Liver (tissue), 9 donors: ENCODE data around the gene TRPM1. TPM values are rescaled to one million over a fixed set of nuclear protein-coding genes. Genes with fewer than 3 reads are reported as not detected.

Experiments used
- DNase-seq: peaks from one replicate; pipeline ENCODE4 v3.0.0-alpha.2; 2017; ENCODE audit warnings: low spot score
- H3K27ac ChIP-seq, 2 donors: one replicate each; pipeline ENCODE4 v1.7.0; 2013; ENCODE audit warnings: inconsistent platforms in 2 of 2, low read length in 2 of 2, control low read depth in 1 of 2, low read depth in 1 of 2, mild to moderate bottlenecking in 1 of 2
- H3K27me3 ChIP-seq, 4 donors: one replicate each; pipeline versions ENCODE4 v1.6.1 to v1.7.0; 2013; ENCODE audit warnings: low read length in 3 of 4, inconsistent platforms in 1 of 4, mild to moderate bottlenecking in 1 of 4, moderate library complexity in 1 of 4; ENCODE audit not compliant: control insufficient read depth in 4 of 4, insufficient read depth in 4 of 4
- H3K36me3 ChIP-seq, 4 donors: one replicate each; pipeline versions ENCODE4 v1.6.1 to v1.7.0; 2013; ENCODE audit warnings: low read length in 3 of 4, mild to moderate bottlenecking in 3 of 4, low read depth in 1 of 4, moderate library complexity in 1 of 4; ENCODE audit not compliant: control insufficient read depth in 4 of 4, insufficient read depth in 3 of 4
- H3K4me1 ChIP-seq, 4 donors: one replicate each; pipeline versions ENCODE4 v1.6.1 to v1.7.0; 2013; ENCODE audit warnings: low read length in 3 of 4, mild to moderate bottlenecking in 3 of 4, moderate library complexity in 1 of 4; ENCODE audit not compliant: control insufficient read depth in 4 of 4, insufficient read depth in 4 of 4
- H3K4me3 ChIP-seq, 3 donors: one replicate each; pipeline versions ENCODE4 v1.6.1 to v1.7.0; 2013; ENCODE audit warnings: low read length in 3 of 3, control low read depth in 1 of 3, low read depth in 1 of 3, mild to moderate bottlenecking in 1 of 3
- H3K9ac ChIP-seq, 2 donors: one replicate each; pipeline ENCODE4 v1.7.0; 2013; ENCODE audit warnings: low read length in 2 of 2, mild to moderate bottlenecking in 2 of 2, moderate library complexity in 2 of 2, control low read depth in 1 of 2, low read depth in 1 of 2
- H3K9me3 ChIP-seq, 4 donors: one replicate each; pipeline versions ENCODE4 v1.6.1 to v1.7.0; 2013; ENCODE audit warnings: low read length in 3 of 4; ENCODE audit not compliant: control insufficient read depth in 4 of 4
- EGR1 ChIP-seq, 2 donors: IDR thresholded peaks; 2 replicates each; pipeline ENCODE4 v1.6.1; 2016 to 2018; ENCODE audit warnings: antibody characterized with exemption in 2 of 2, low read depth in 2 of 2
- FOXA1 ChIP-seq: IDR thresholded peaks from 2 replicates; pipeline ENCODE4 v1.6.1; 2016; ENCODE audit warnings: antibody characterized with exemption
- FOXA2 ChIP-seq: IDR thresholded peaks from 2 replicates; pipeline ENCODE4 v1.6.1; 2016; ENCODE audit warnings: antibody characterized with exemption
- GABPA ChIP-seq, 2 donors: IDR thresholded peaks in 1 of 2; conservative IDR thresholded peaks in 1 of 2; 2 replicates each; pipeline ENCODE4 v1.6.1; 2016; ENCODE audit warnings: antibody characterized with exemption in 2 of 2, mild to moderate bottlenecking in 1 of 2, moderate library complexity in 1 of 2
- HNF4A ChIP-seq, 2 donors: conservative IDR thresholded peaks; 2 replicates each; pipeline ENCODE4 v1.6.1; 2016; ENCODE audit warnings: antibody characterized with exemption in 2 of 2, mild to moderate bottlenecking in 2 of 2
- HNF4G ChIP-seq: IDR thresholded peaks from 2 replicates; pipeline ENCODE4 v1.6.1; 2016; ENCODE audit warnings: antibody characterized with exemption
- JUND ChIP-seq, 2 donors: IDR thresholded peaks; 2 replicates each; pipeline ENCODE4 v1.6.1; 2016; ENCODE audit warnings: antibody characterized with exemption in 2 of 2
- NR2F2 ChIP-seq: IDR thresholded peaks from 2 replicates; pipeline ENCODE4 v1.6.1; 2016; ENCODE audit warnings: antibody characterized with exemption
- RAD21 ChIP-seq, 2 donors: IDR thresholded peaks; 2 replicates each; pipeline ENCODE4 v1.6.1; 2016; ENCODE audit warnings: antibody characterized with exemption in 2 of 2, mild to moderate bottlenecking in 2 of 2
- RXRA ChIP-seq, 2 donors: IDR thresholded peaks; 2 replicates each; pipeline ENCODE4 v1.6.1; 2017 to 2018; ENCODE audit warnings: antibody characterized with exemption in 2 of 2, mild to moderate bottlenecking in 1 of 2
- SP1 ChIP-seq: IDR thresholded peaks from 2 replicates; pipeline ENCODE4 v1.6.1; 2018; ENCODE audit warnings: antibody characterized with exemption, mild to moderate bottlenecking
- TAF1 ChIP-seq: conservative IDR thresholded peaks from 2 replicates; pipeline ENCODE4 v1.6.1; 2016; ENCODE audit warnings: antibody characterized with exemption, mild to moderate bottlenecking
- YY1 ChIP-seq: IDR thresholded peaks from 2 replicates; pipeline ENCODE4 v1.6.1; 2016; ENCODE audit warnings: antibody characterized with exemption, mild to moderate bottlenecking
- WGBS: extraction: QIAGEN DNeasy Blood & Tissue Kit; methylation state at CpG from one replicate; pipeline ENCODE4 v1.1.7; 2013; 5-methylcytosine and 5-hydroxymethylcytosine counted together
- polyA plus RNA-seq, 2 donors: library from polyadenylated mRNA; stranded (reverse) in 1 of 2; unstranded in 1 of 2; fragments of 200-250 nt in 1 of 2; fragments of >200 nt in 1 of 2; fragmentation: Nextera tagmentation in 1 of 2; extraction: Ambion mirVana in 1 of 2; gene quantifications; one replicate each; pipeline versions ENCODE4 v1.2.1 to v1.2.3, GENCODE V29; 2013 to 2015
- total RNA-seq, 2 donors: library from RNA; depleted of rRNA; stranded (reverse); fragments of >200 nt; gene quantifications; one replicate each; pipeline ENCODE4 v1.2.3, GENCODE V29; 2014
- TF ChIP-seq, protein P1 (sequence below): IDR thresholded peaks from 2 replicates; pipeline ENCODE4 v1.6.1; 2016; ENCODE audit warnings: antibody characterized with exemption
- TF ChIP-seq, protein P2 (sequence below): IDR thresholded peaks from 2 replicates; pipeline ENCODE4 v1.6.1; 2016; ENCODE audit warnings: antibody characterized with exemption
- TF ChIP-seq, protein P3 (sequence below): IDR thresholded peaks from 2 replicates; pipeline ENCODE4 v1.6.1; 2016; ENCODE audit warnings: antibody characterized with exemption, mild to moderate bottlenecking
- TF ChIP-seq, protein P4 (sequence below): fragments of 150-350 bp; IDR thresholded peaks from 2 replicates; pipeline ENCODE4 v1.5.1; 2017; ENCODE audit warnings: improper control_type of control experiment, low read depth, low read length; ENCODE audit not compliant: missing input control
- TF ChIP-seq, protein P5 (sequence below): IDR thresholded peaks from 2 replicates; pipeline ENCODE4 v1.6.1; 2016; ENCODE audit warnings: antibody characterized with exemption
- donor health status: healthy.
- donor health status: healthy.
- donor health status: healthy.
- donor health status: healthy.
- donor health status: healthy.

Gene TRPM1
- total and polyA plus RNA-seq, 4 donors = not detected

DNA sequence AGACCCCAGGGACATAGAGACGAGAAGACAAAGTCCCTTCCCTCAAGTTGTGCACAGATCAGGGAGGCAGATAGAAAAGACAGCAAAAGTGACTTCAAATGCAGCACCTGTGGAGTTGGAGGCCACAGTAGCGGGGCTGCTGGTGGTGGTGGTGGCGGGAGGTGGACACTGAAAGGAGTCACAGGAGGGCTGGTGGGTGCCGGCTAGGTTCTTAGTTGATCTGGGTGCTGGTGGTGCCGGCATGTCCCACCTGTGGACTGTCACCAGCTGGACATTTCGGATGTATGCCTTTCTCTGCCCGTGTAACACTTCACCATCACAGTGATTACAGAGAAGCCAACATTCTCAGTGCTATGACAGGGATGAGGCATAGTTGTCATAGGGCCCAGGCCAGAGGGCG, 60.9 kb downstream of the TRPM1 start:
- Histone ChIP-seq H3K27me3 (no peaks in the 10 kb centered on the region), H3K9ac (no peak overlapping the region), H3K36me3 (no peaks in the 10 kb centered on the region), H3K4me3 (no peak overlapping the region), H3K4me1 (no peaks in the 10 kb centered on the region), H3K9me3 (no peaks in the 10 kb centered on the region), H3K27ac (no peak overlapping the region)
- TF ChIP-seq HNF4G (no peak), RXRA (IDR thresholded peaks at IDR 0.05) (no peak), YY1 (no peak), GABPA (IDR thresholded peaks at IDR 0.05 in 1 of 2, conservative IDR thresholded peaks at IDR 0.05 in 1 of 2) (no peak), RAD21 (IDR thresholded peaks at IDR 0.05) (no peak), FOXA1 (no peak), TAF1 (no peak), SP1 (no peak), HNF4A (conservative IDR thresholded peaks at IDR 0.05) (no peak), FOXA2 (no peak), EGR1 (IDR thresholded peaks at IDR 0.05; ENCODE audit: low read depth in 2 of 2) (no peak), NR2F2 (no peak), JUND (IDR thresholded peaks at IDR 0.05) (no peak)
- TF ChIP-seq, protein P1, sequence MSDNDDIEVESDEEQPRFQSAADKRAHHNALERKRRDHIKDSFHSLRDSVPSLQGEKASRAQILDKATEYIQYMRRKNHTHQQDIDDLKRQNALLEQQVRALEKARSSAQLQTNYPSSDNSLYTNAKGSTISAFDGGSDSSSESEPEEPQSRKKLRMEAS = no peak
- TF ChIP-seq, protein P2, sequence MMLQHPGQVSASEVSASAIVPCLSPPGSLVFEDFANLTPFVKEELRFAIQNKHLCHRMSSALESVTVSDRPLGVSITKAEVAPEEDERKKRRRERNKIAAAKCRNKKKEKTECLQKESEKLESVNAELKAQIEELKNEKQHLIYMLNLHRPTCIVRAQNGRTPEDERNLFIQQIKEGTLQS = no peak
- TF ChIP-seq, protein P3, sequence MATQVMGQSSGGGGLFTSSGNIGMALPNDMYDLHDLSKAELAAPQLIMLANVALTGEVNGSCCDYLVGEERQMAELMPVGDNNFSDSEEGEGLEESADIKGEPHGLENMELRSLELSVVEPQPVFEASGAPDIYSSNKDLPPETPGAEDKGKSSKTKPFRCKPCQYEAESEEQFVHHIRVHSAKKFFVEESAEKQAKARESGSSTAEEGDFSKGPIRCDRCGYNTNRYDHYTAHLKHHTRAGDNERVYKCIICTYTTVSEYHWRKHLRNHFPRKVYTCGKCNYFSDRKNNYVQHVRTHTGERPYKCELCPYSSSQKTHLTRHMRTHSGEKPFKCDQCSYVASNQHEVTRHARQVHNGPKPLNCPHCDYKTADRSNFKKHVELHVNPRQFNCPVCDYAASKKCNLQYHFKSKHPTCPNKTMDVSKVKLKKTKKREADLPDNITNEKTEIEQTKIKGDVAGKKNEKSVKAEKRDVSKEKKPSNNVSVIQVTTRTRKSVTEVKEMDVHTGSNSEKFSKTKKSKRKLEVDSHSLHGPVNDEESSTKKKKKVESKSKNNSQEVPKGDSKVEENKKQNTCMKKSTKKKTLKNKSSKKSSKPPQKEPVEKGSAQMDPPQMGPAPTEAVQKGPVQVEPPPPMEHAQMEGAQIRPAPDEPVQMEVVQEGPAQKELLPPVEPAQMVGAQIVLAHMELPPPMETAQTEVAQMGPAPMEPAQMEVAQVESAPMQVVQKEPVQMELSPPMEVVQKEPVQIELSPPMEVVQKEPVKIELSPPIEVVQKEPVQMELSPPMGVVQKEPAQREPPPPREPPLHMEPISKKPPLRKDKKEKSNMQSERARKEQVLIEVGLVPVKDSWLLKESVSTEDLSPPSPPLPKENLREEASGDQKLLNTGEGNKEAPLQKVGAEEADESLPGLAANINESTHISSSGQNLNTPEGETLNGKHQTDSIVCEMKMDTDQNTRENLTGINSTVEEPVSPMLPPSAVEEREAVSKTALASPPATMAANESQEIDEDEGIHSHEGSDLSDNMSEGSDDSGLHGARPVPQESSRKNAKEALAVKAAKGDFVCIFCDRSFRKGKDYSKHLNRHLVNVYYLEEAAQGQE = no peak
- TF ChIP-seq, protein P4, sequence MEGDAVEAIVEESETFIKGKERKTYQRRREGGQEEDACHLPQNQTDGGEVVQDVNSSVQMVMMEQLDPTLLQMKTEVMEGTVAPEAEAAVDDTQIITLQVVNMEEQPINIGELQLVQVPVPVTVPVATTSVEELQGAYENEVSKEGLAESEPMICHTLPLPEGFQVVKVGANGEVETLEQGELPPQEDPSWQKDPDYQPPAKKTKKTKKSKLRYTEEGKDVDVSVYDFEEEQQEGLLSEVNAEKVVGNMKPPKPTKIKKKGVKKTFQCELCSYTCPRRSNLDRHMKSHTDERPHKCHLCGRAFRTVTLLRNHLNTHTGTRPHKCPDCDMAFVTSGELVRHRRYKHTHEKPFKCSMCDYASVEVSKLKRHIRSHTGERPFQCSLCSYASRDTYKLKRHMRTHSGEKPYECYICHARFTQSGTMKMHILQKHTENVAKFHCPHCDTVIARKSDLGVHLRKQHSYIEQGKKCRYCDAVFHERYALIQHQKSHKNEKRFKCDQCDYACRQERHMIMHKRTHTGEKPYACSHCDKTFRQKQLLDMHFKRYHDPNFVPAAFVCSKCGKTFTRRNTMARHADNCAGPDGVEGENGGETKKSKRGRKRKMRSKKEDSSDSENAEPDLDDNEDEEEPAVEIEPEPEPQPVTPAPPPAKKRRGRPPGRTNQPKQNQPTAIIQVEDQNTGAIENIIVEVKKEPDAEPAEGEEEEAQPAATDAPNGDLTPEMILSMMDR = no peak
- TF ChIP-seq, protein P5, sequence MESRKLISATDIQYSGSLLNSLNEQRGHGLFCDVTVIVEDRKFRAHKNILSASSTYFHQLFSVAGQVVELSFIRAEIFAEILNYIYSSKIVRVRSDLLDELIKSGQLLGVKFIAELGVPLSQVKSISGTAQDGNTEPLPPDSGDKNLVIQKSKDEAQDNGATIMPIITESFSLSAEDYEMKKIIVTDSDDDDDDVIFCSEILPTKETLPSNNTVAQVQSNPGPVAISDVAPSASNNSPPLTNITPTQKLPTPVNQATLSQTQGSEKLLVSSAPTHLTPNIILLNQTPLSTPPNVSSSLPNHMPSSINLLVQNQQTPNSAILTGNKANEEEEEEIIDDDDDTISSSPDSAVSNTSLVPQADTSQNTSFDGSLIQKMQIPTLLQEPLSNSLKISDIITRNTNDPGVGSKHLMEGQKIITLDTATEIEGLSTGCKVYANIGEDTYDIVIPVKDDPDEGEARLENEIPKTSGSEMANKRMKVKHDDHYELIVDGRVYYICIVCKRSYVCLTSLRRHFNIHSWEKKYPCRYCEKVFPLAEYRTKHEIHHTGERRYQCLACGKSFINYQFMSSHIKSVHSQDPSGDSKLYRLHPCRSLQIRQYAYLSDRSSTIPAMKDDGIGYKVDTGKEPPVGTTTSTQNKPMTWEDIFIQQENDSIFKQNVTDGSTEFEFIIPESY = no peak
- 93% methylated on average over 8 of the region's 8 CpGs for WGBS
- no peak for DNase-seq
